Amniotic epithelial cell (primary cell): ENCODE data around the gene IL1RAP.
"Not testable (repeated sequence)": the region's sequence is repeated elsewhere in the genome, so short reads cannot be mapped to it uniquely, and the experiment has no call there.

Experiments used
- DNase-seq: peaks from one replicate; pipeline ENCODE4 v3.0.0-alpha.2; 2010; ENCODE audit warnings: low read depth

Gene IL1RAP

GRCh38 chr3:190506271-190506670 is 7.6 kb upstream of the IL1RAP start:
- DNase-seq = no peak

- DNase-seq = no peak
These were observed 1.2 kb upstream of the IL1RAP start for GRCh38 chr3:190512666-190513065.

- DNase-seq = peak; percentile 68
These were observed 698 bp downstream of the IL1RAP start for GRCh38 chr3:190514413-190515153.

- no peak for DNase-seq
These were observed 2.5 kb downstream of the IL1RAP start for GRCh38 chr3:190516416-190516815.

- peak; percentile 80 for DNase-seq
These were observed 3.8 kb downstream of the IL1RAP start for GRCh38 chr3:190517687-190518086.

- DNase-seq = not testable (repeated sequence)
These were observed 4.6 kb downstream of the IL1RAP start for GRCh38 chr3:190518531-190518930.

DNA sequence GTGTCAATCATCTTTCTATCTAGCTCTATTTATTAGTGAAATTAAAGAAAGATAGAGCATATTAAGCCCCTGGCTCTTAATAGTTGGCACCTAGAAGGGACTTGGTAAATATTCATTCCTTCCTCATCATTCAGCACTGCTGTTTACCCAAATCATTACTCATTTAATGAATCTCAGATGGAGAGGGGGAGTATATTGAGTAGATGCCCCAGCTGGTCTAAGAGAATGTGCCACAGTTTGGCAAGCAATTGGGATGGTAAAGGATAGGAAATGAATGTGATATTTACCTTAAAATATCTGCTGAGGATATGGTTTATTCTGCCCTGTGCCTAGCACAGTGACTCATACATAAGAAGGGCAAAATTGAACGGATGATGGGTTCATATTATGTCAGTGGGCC is 6.0 kb downstream of the IL1RAP start:
- DNase-seq = no peak

- no peak for DNase-seq
These were observed 8.1 kb downstream of the IL1RAP start for GRCh38 chr3:190521998-190522397.

GRCh38 chr3:190522621-190523222 is 8.8 kb downstream of the IL1RAP start:
- peak; percentile 71 for DNase-seq

DNA sequence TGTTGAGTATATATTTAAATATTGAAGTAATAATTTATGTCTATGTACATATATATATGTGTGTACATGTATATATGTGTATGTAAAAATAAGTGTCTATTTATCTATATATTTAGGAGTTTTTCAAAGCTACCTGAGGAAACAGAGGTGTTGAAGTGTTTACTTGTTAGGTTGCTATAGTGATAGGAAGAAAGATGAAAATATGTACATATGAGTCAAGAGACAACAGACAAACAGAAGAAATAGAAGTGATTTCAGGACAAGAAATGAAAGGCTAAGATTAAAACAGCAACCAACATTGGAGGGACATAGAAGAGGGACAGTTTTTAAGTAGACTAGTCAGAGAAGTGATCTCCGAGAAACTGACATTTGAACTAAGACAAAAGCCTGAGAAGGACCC is 11.1 kb downstream of the IL1RAP start:
- no peak for DNase-seq

GRCh38 chr3:190525634-190526033 is 11.7 kb downstream of the IL1RAP start:
- no peak for DNase-seq

GRCh38 chr3:190526787-190527762 is 13.2 kb downstream of the IL1RAP start:
- DNase-seq = peak; percentile 57

- DNase-seq = no peak
These were observed 14.8 kb downstream of the IL1RAP start for GRCh38 chr3:190528706-190529105.

DNA sequence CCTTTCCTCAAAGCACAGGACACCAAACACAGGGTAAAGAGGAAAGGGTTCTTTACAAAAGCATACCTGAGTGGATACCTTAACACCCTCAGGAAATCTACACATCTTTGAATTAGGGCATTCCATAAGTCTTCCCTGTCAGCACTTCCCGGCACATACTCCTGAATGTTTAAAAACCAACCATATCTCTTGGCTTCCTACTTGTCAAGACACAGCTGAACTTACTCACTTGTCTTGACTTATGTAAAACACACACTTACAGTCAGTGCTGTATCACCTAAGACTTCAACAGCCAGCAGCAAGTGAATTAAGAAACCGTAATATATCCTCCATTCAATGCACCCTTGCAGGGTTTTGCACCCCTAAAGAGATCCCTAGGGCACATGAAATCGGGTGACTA is 17.5 kb downstream of the IL1RAP start:
- peak; percentile 68 for DNase-seq

DNA sequence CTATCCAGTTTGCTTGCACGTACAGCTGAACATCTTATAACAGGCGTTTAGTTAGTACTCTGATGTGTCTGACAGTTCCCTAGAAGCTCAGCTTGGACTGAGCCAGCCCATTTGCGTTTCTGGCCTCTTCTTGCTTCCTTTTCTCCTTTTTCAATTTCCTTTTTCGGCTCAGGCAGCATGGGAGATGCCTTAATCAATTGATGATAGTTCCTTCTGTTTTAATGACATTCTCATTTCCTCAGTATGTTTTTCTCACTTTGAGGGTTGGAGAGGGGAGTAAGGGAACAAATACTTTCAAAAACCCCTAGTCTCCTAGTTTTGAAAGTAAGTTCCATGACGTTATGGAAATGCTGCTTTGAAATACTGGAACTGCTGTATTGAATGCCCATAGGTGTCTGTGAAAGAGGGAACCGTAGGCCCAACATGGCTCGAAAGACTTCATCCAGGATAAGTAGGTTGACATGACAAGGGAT is 18.9 kb downstream of the IL1RAP start:
- DNase-seq = no peak

GRCh38 chr3:190533511-190534281 is 19.8 kb downstream of the IL1RAP start:
- DNase-seq = peak; percentile 100

DNA sequence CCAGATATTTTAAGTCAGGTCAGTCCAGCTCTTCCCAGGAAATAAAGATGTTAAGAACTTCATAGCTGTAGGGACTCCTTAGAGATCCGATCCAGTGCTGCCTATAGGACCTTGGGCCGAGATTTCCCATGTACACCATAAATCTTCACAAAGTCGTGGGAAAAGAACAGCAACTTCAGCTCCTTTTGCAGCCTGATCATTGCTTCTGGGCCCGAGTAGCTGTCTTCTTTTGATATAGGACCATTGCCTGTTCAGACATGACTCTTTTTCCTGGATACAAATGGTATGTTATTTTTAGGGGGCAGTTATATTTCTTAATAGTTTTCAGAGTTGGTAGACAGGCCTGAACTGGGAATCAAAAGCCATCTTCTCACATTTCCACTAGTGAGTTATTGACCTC is 20.5 kb downstream of the IL1RAP start:
- DNase-seq = peak; percentile 75

- DNase-seq = peak; percentile 77
These were observed 21.1 kb downstream of the IL1RAP start for GRCh38 chr3:190534986-190535385.

GRCh38 chr3:190537146-190537545 is 23.3 kb downstream of the IL1RAP start:
- DNase-seq = peak; percentile 49

DNA sequence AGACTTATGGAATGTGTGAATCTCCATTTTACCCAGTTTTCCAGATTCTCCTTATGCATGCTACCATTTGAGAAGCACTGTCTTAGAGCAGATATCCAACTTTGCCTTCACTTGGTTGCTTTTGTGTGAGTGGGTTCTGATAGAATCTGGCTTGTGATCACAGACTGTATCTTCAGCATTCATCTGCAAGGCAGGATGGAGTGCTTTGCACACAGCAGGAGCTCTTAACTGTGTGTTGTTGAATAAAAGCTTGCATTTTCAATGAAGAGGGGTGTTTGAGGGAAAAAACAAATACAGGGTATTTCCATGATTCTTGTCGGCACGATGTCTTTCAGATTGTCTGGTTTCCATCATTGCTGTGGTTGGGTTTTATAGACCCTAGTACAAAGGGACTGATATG is 24.4 kb downstream of the IL1RAP start:
- DNase-seq = no peak

GRCh38 chr3:190539526-190539925 is 25.6 kb downstream of the IL1RAP start:
- no peak for DNase-seq

GRCh38 chr3:190541008-190541407 is 27.1 kb downstream of the IL1RAP start:
- no peak for DNase-seq
